T-helper 2 cell treated with Interferon-gamma antibody and Interleukin-4, amounts not matched to agents 100 ng/mL and 5 ng/mL, for 36 hours (primary cell): ENCODE results near the gene PLAC9. TPM values are rescaled to one million over a fixed set of nuclear protein-coding genes. Genes with fewer than 3 reads are reported as not detected.

ENCODE experiments used
- intact Hi-C: fragments of 100-400 bp; cut with micrococcal nuclease; formaldehyde crosslinking; loops from one replicate; pipeline ENCODE4 v1.15.1; 2023
- total RNA-seq: library from RNA; stranded (reverse); gene quantifications from 2 replicates; pipeline ENCODE4 v1.2.3, GENCODE V29; 2022

Gene PLAC9
- total RNA-seq, 1 donor from 2014 or later: not detected

- intact Hi-C loops: no loop called here
Measured at GRCh38 chr10:80177781-80178636, 45.5 kb downstream of the PLAC9 start.

- intact Hi-C loops: no loop called here
Measured at GRCh38 chr10:80182986-80183385, 50.5 kb downstream of the PLAC9 start.

GRCh38 chr10:80183436-80183835 is 50.9 kb downstream of the PLAC9 start:
- intact Hi-C loops: no loop called here

- intact Hi-C loops: no loop called here
Measured at GRCh38 chr10:80184291-80184690, 51.8 kb downstream of the PLAC9 start.

- intact Hi-C loops: loop anchor here (5.0 kb wide), 1 partner anchor 43 kb away; no protein-coding TSS in a partner anchor
Measured at GRCh38 chr10:80185578-80186299, 53.2 kb downstream of the PLAC9 start.

- intact Hi-C loops: loop anchor here (1.0 to 5.0 kb wide), 4 partner anchors 10 to 107 kb away; no protein-coding TSS in a partner anchor
Measured at GRCh38 chr10:80186364-80187012, 54.0 kb downstream of the PLAC9 start.

- intact Hi-C loops: loop anchor here (1.0 to 5.0 kb wide), 4 partner anchors 9 to 108 kb away; no protein-coding TSS in a partner anchor
Measured at GRCh38 chr10:80187060-80187459, 54.5 kb downstream of the PLAC9 start.

- intact Hi-C loops: loop anchor here (1.0 to 5.0 kb wide), 4 partner anchors 9 to 108 kb away; no protein-coding TSS in a partner anchor
Measured at GRCh38 chr10:80187465-80188409, 55.2 kb downstream of the PLAC9 start.

GRCh38 chr10:80188713-80189112 is 56.2 kb downstream of the PLAC9 start:
- intact Hi-C loops: loop anchor here (5.0 kb wide), 1 partner anchor 46 kb away; no protein-coding TSS in a partner anchor

- intact Hi-C loops: no loop called here
Measured at GRCh38 chr10:80191589-80192270, 59.2 kb downstream of the PLAC9 start.

- intact Hi-C loops: no loop called here
Measured at GRCh38 chr10:80192553-80192952, 60.0 kb downstream of the PLAC9 start.

GRCh38 chr10:80194373-80195045 is 62.0 kb downstream of the PLAC9 start:
- intact Hi-C loops: no loop called here

Other genes with a start within 250 kb of the PLAC9 start
- gene SFTPD, start 183.6 kb upstream of the PLAC9 start, total RNA-seq: not detected in 2 replicates
- 13.9 and 15.5 TPM in 2 replicates for gene TMEM254, start 54.1 kb upstream of the PLAC9 start, total RNA-seq
- 231 and 244 TPM in 2 replicates for gene ANXA11, start 72.8 kb downstream of the PLAC9 start, total RNA-seq
- not detected in 2 replicates for gene MAT1A, start 156.9 kb downstream of the PLAC9 start, total RNA-seq
- gene DYDC1, start 224.0 kb downstream of the PLAC9 start, total RNA-seq: not detected in 2 replicates
- gene DYDC2, start 224.1 kb downstream of the PLAC9 start, total RNA-seq: not detected in 2 replicates